Lower leg skin (tissue), 4 donors: Measurements from ENCODE around the gene TBC1D24. TPM values are rescaled to one million over a fixed set of nuclear protein-coding genes. Genes with fewer than 3 reads are reported as not detected.

Source experiments
- DNase-seq, 2 donors: peaks; one replicate each; pipeline ENCODE4 v3.0.0-alpha.2; 2019; ENCODE audit warnings: low spot score in 2 of 2
- H3K4me3 ChIP-seq: fragments of 200-600 bp; sonication (generic); 2 replicates; pipeline ENCODE4 v1.5.1; 2017; ENCODE audit warnings: mild to moderate bottlenecking, low read depth; ENCODE audit not compliant: poor library complexity, severe bottlenecking
- CTCF ChIP-seq, 3 donors: fragments of 450-650 bp; IDR thresholded peaks; one replicate each; pipeline ENCODE4 v1.5.1; 2016; ENCODE audit warnings: antibody characterized with exemption in 3 of 3, mild to moderate bottlenecking in 3 of 3, moderate library complexity in 2 of 3
- POLR2A ChIP-seq, 2 donors: fragments of 450-650 bp; IDR thresholded peaks; one replicate each; pipeline ENCODE4 v1.6.1; 2016 to 2017; ENCODE audit warnings: antibody characterized with exemption in 2 of 2, mild to moderate bottlenecking in 1 of 2, moderate library complexity in 1 of 2
- WGBS, 2 donors: methylation state at CpG; one replicate each; pipeline ENCODE4 v1.1.5; 2018; 5-methylcytosine and 5-hydroxymethylcytosine counted together
- intact Hi-C: fragments of 100-400 bp; cut with DNase I; formaldehyde crosslinking; loops from one replicate; pipeline ENCODE4 v1.15.0; 2023; ENCODE audit warnings: low total_unique reads
- total RNA-seq, 4 donors: library from RNA; depleted of rRNA; stranded (reverse); fragments of >200 nt; gene quantifications; one replicate each; pipeline ENCODE4 v1.1.0, GENCODE V29; 2016

The TBC1D24 gene
- total RNA-seq, 4 donors from 2014 or later: 12.1 to 19.1 (median 15.3) TPM

GRCh38 chr16:2447920-2448583, 26.9 kb upstream of the TBC1D24 start:
- intact Hi-C loops: no loop called here
- WGBS, 2 donors: 89 to 90% methylated on average over 11 of the region's 11 CpGs
- TF ChIP-seq POLR2A (IDR thresholded peaks at IDR 0.05) (no peak), CTCF (IDR thresholded peaks at IDR 0.05) (no peak)
- DNase-seq: peak in 1 of 2 donors; percentile 81
- H3K4me3 ChIP-seq: no peak overlapping the region

GRCh38 chr16:2449118-2449517, 25.8 kb upstream of the TBC1D24 start:
- H3K4me3 ChIP-seq: no peak overlapping the region
- no peak for DNase-seq
- WGBS, 2 donors: 88 to 96% methylated on average over 5 to 16 of the region's 25 CpGs
- TF ChIP-seq POLR2A (IDR thresholded peaks at IDR 0.05) (no peak), CTCF (IDR thresholded peaks at IDR 0.05) (no peak)
- intact Hi-C loops: no loop called here

- intact Hi-C loops: no loop called here
These were observed 24.4 kb upstream of the TBC1D24 start for GRCh38 chr16:2450535-2450934.

GRCh38 chr16:2450975-2451381, 23.9 kb upstream of the TBC1D24 start:
- no peak overlapping the region for H3K4me3 ChIP-seq
- intact Hi-C loops: no loop called here
- 91% methylated on average over 19 of the region's 19 CpGs for WGBS, 2 donors
- TF ChIP-seq POLR2A (IDR thresholded peaks at IDR 0.05) (no peak), CTCF (IDR thresholded peaks at IDR 0.05) (no peak)
- DNase-seq: peak in 1 of 2 donors; percentile 83

More at GRCh38 chr16:2450535-2450934, 24.4 kb upstream of the TBC1D24 start:
- no peak for DNase-seq
- no peak overlapping the region for H3K4me3 ChIP-seq
- TF ChIP-seq POLR2A (IDR thresholded peaks at IDR 0.05): no peak
- TF ChIP-seq CTCF (IDR thresholded peaks at IDR 0.05): no peak
- WGBS, 2 donors: 86% methylated on average over 8 of the region's 8 CpGs

- WGBS, 2 donors: 94% methylated on average over 16 to 18 of the region's 18 CpGs
- TF ChIP-seq POLR2A (IDR thresholded peaks at IDR 0.05): no peak
- DNase-seq: no peak
- intact Hi-C loops: no loop called here
- H3K4me3 ChIP-seq: no peak overlapping the region
These were observed 23.0 kb upstream of the TBC1D24 start for GRCh38 chr16:2451851-2452320.

GRCh38 chr16:2452650-2453049, 22.3 kb upstream of the TBC1D24 start:
- 91 to 95% methylated on average over 8 of the region's 8 CpGs for WGBS, 2 donors
- intact Hi-C loops: no loop called here
- TF ChIP-seq POLR2A (IDR thresholded peaks at IDR 0.05): no peak
- H3K4me3 ChIP-seq: no peak overlapping the region
- no peak for DNase-seq
